Activated CD4-positive, alpha-beta T cell treated with anti-CD3 and anti-CD28 coated beads for 36 hours (primary cell): ENCODE measurements around the gene IMP4. TPM values are rescaled to one million over a fixed set of nuclear protein-coding genes. Genes with fewer than 3 reads are reported as not detected.

Experiments used
- ATAC-seq: fragments of 200-7000 bp; cut with Tn5 transposase; one replicate; pipeline ENCODE4 v1.10.0; 2021; ENCODE audit warnings: mild to moderate bottlenecking, moderate library complexity
- CTCF ChIA-PET: fragments of 350-600 bp; sonication (Branson Sonifier 250); formaldehyde crosslinking; loops from one replicate; lab custom pipeline; 2021; ENCODE audit warnings: antibody characterized with exemption; lab: Charles Lee
- POLR2A ChIA-PET: fragments of 350-600 bp; sonication (Branson Sonifier 250); formaldehyde crosslinking; loops from one replicate; lab custom pipeline; 2021; ENCODE audit warnings: antibody characterized with exemption, inconsistent platforms; lab: Charles Lee
- DNase-seq: peaks from one replicate; pipeline ENCODE4 v3.0.0-alpha.2; 2020
- H3K27ac Mint-ChIP-seq: one replicate; pipeline ENCODE4 v1.8.0; 2021; ENCODE audit warnings: mixed read lengths
- H3K27me3 Mint-ChIP-seq: one replicate; pipeline ENCODE4 v1.8.0; 2021; ENCODE audit warnings: mixed read lengths
- H3K36me3 Mint-ChIP-seq: one replicate; pipeline ENCODE4 v1.8.0; 2021; ENCODE audit warnings: low read depth, mixed read lengths
- H3K4me1 Mint-ChIP-seq: one replicate; pipeline ENCODE4 v1.8.0; 2021; ENCODE audit warnings: mixed read lengths
- H3K4me3 Mint-ChIP-seq: one replicate; pipeline ENCODE4 v1.8.0; 2021; ENCODE audit warnings: mild to moderate bottlenecking, moderate library complexity, mixed read lengths
- H3K9me3 Mint-ChIP-seq: one replicate; pipeline ENCODE4 v1.8.0; 2021; ENCODE audit warnings: low read depth, mixed read lengths
- intact Hi-C, 2 experiments: fragments of 100-400 bp; cut with DNase I in 1 of 2; cut with micrococcal nuclease in 1 of 2; formaldehyde crosslinking; loops; one replicate each; pipeline versions ENCODE4 v1.14.2 to v1.15.1; 2022 to 2024; cut with DNase I, micrococcal nuclease
- total RNA-seq, 2 experiments: library from RNA; stranded (reverse); gene quantifications; one replicate each; pipeline ENCODE4 v1.2.3, GENCODE V29; 2021

IMP4 gene
- total RNA-seq, 2 experiments from 2014 or later = 148 to 169 TPM

DNA sequence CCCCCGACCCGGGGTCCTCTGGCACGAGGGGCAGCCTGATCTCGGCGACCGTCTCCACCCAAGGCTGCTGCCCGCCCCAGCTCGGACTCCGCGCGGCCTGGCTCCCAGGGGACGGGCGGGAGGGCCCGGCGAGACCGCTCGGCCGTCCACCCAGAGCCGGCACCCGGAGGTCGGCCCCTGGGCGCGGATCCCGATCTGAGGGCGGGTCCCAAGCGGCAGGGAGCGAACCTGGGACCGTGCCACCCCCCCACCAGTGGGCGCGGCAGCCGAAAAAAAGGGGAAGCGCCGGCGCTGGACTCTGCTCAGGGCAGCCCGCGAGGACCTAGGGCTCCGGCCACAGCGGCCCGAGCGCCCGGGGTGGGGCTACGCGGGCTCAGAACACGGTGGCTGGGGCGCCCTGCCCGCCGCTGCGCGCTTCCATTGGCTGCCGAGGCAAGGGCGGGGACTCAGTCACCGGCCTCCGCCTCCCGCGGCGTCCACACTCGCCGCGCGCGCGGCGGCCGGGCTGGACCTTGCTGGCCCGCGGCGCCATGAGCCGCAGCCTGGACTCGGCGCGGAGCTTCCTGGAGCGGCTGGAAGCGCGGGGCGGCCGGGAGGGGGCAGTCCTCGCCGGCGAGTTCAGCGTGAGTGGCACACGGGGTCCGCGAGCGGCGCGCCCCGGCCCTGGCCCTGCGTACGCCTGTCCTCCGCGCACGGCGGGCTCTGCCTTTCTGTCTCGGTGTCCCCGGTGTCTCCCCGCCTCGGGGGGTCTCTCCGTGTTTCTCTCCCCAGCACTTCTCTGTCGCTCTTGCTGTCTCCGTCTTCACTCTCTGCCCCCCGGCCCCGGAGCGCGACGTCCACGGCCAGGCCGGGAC, 13.1 kb downstream of the IMP4 start, which contains the start of gene PTPN18:
TSS of gene PTPN18 (plus strand) at position 479 of the 854 bp plus-strand sequence. CDS start at position 531, 52 bp downstream.
- Mint-ChIP-seq H3K27me3 (no peaks in the 10 kb centered on the region), H3K27ac (peak within 1 kb of the TSS; percentile 43), H3K9me3 (peaks cover 2% of the 10 kb centered on the region), H3K36me3 (peaks cover 9% of the 10 kb centered on the region), H3K4me1 (peaks cover 8% of the 10 kb centered on the region), H3K4me3 (peak within 1 kb of the TSS; percentile 67)
- DNase-seq (peak; percentile 76), ATAC-seq (peak; percentile 96)
- intact Hi-C loops = loop anchor here (1.0 kb wide), 4 partner anchors 14 to 175 kb away; partner anchors contain the start of genes IMP4 (in 2 of the 2) and SMPD4 (in 1 of the 2)
- ChIA-PET POLR2A (no interaction called here), CTCF (interaction anchor here (1.3 kb wide), 2 partner anchors 17 to 21 kb away, joined by 3 read pairs; no protein-coding TSS in a partner anchor)

- H3K4me3 Mint-ChIP-seq = no peak overlapping the region
- no peak for ATAC-seq
- ChIA-PET CTCF (no interaction called here), POLR2A (no interaction called here)
- H3K27me3 Mint-ChIP-seq = no peaks in the 10 kb centered on the region
- no peak overlapping the region for H3K27ac Mint-ChIP-seq
- peaks cover 8% of the 10 kb centered on the region for H3K4me1 Mint-ChIP-seq
- peaks cover 7% of the 10 kb centered on the region for H3K36me3 Mint-ChIP-seq
- H3K9me3 Mint-ChIP-seq = peaks cover 2% of the 10 kb centered on the region
- intact Hi-C loops = no loop called here
- no peak for DNase-seq
These were observed 15.2 kb downstream of the IMP4 start for GRCh38 chr2:130357864-130358263.

DNA sequence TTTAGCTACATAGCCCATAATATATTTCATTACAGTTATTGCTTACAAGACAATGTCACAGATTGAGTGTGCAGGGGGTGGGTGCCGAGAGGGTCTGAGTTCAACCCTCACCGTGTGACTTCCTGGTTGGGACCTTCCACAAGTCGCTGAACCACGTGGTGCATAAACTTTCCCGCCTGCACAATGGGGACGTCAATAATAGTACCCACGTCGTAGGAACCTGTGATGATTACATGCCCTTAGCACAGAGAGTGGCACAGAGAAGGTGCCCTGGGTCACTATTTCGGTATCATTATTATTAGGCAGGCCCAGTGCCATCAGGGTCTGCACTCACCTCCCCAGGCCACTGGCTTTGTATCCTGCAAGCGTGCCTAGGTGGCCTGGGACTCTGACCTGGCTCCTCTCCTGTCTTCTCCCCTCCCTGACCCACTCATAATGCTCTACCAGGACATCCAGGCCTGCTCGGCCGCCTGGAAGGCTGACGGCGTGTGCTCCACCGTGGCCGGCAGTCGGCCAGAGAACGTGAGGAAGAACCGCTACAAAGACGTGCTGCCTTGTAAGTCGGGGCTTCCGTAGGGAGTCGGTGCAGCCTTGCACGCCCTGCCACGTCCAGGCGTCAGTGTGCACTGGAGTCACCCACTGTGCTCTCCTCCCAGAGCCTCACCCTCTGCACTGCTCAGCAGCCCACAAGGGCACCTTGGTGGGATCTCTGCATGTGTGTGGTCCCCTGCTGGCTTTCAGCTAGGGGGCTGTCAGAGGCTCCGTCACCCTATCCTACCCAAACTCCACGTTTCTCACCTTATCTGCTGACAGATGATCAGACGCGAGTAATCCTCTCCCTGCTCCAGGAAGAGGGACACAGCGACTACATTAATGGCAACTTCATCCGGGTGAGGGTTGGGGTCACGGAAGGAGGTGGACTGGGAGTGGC, 16.0 kb downstream of the IMP4 start:
- DNase-seq (no peak), ATAC-seq (no peak)
- Mint-ChIP-seq H3K9me3 (peaks cover 2% of the 10 kb centered on the region), H3K4me1 (peaks cover 8% of the 10 kb centered on the region), H3K4me3 (no peak overlapping the region), H3K27ac (no peak overlapping the region), H3K36me3 (peaks cover 6% of the 10 kb centered on the region), H3K27me3 (no peaks in the 10 kb centered on the region)
- POLR2A ChIA-PET = interaction anchor here (0.6 kb wide), 1 partner anchor 173 kb away, joined by 3 read pairs; no protein-coding TSS in a partner anchor
- CTCF ChIA-PET = no interaction called here
- intact Hi-C loops = no loop called here

GRCh38 chr2:130359466-130359865, 16.8 kb downstream of the IMP4 start:
- POLR2A ChIA-PET = no interaction called here
- intact Hi-C loops = no loop called here
- no peak for DNase-seq
- Mint-ChIP-seq H3K36me3 (peaks cover 6% of the 10 kb centered on the region), H3K9me3 (peaks cover 2% of the 10 kb centered on the region), H3K27ac (no peak overlapping the region), H3K27me3 (no peaks in the 10 kb centered on the region), H3K4me1 (peaks cover 6% of the 10 kb centered on the region), H3K4me3 (no peak overlapping the region)
- ATAC-seq = no peak
- CTCF ChIA-PET = no interaction called here

DNA sequence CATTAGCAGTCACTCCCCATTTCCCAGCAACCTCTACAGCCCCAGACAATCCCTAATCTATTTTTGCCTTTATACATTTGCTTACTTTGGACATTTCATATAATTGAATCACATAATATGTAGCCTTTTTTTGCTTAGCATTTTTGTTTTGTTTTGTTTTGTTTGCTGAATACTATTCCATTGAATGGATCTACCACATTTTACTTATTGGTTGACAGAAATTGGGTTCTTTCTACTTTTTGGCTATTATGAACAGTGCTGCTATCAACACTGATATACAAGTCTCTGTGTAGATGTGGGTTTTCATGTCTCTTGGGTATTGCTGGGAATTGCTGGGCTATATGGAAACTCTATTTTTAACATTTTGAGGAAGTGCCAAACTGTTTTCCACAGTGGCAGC, 20.8 kb downstream of the IMP4 start:
- DNase-seq (no peak), ATAC-seq (no peak)
- intact Hi-C loops = no loop called here
- H3K27me3 Mint-ChIP-seq = no peaks in the 10 kb centered on the region
- no peaks in the 10 kb centered on the region for H3K4me1 Mint-ChIP-seq
- no peak overlapping the region for H3K4me3 Mint-ChIP-seq
- peaks cover 2% of the 10 kb centered on the region for H3K9me3 Mint-ChIP-seq
- ChIA-PET CTCF (no interaction called here), POLR2A (no interaction called here)
- H3K36me3 Mint-ChIP-seq = peaks cover 6% of the 10 kb centered on the region
- no peak overlapping the region for H3K27ac Mint-ChIP-seq

- ATAC-seq = no peak
- ChIA-PET POLR2A (no interaction called here), CTCF (no interaction called here)
- no peak overlapping the region for H3K4me3 Mint-ChIP-seq
- H3K36me3 Mint-ChIP-seq = peaks cover 5% of the 10 kb centered on the region
- peaks cover 2% of the 10 kb centered on the region for H3K9me3 Mint-ChIP-seq
- H3K27ac Mint-ChIP-seq = no peak overlapping the region
- no peak for DNase-seq
- peaks cover 6% of the 10 kb centered on the region for H3K4me1 Mint-ChIP-seq
- no peaks in the 10 kb centered on the region for H3K27me3 Mint-ChIP-seq
- intact Hi-C loops = no loop called here
These were observed 22.4 kb downstream of the IMP4 start for GRCh38 chr2:130365075-130365474.

- ChIA-PET CTCF (no interaction called here), POLR2A (no interaction called here)
- H3K4me1 Mint-ChIP-seq = peaks cover 15% of the 10 kb centered on the region
- no peak for ATAC-seq
- no peak for DNase-seq
- peaks cover 11% of the 10 kb centered on the region for H3K36me3 Mint-ChIP-seq
- no peaks in the 10 kb centered on the region for H3K27me3 Mint-ChIP-seq
- H3K27ac Mint-ChIP-seq = no peak overlapping the region
- no peaks in the 10 kb centered on the region for H3K9me3 Mint-ChIP-seq
- H3K4me3 Mint-ChIP-seq = no peak overlapping the region
- intact Hi-C loops = no loop called here
These were observed 23.3 kb downstream of the IMP4 start for GRCh38 chr2:130365963-130366362.

- ChIA-PET POLR2A (no interaction called here), CTCF (no interaction called here)
- no peak overlapping the region for H3K4me3 Mint-ChIP-seq
- no peak overlapping the region for H3K27ac Mint-ChIP-seq
- H3K4me1 Mint-ChIP-seq = peaks cover 19% of the 10 kb centered on the region
- H3K27me3 Mint-ChIP-seq = no peaks in the 10 kb centered on the region
- ATAC-seq (no peak), DNase-seq (no peak)
- intact Hi-C loops = loop anchor here in 1 of 2 experiments (1.0 kb wide), 1 partner anchor 13 kb away; no protein-coding TSS in a partner anchor
- no peaks in the 10 kb centered on the region for H3K9me3 Mint-ChIP-seq
- H3K36me3 Mint-ChIP-seq = peaks cover 16% of the 10 kb centered on the region
These were observed 24.0 kb downstream of the IMP4 start for GRCh38 chr2:130366720-130367119.

GRCh38 chr2:130368786-130369185, 26.1 kb downstream of the IMP4 start:
- ATAC-seq (no peak), DNase-seq (no peak)
- H3K4me3 Mint-ChIP-seq = no peak overlapping the region
- H3K27ac Mint-ChIP-seq = no peak overlapping the region
- H3K4me1 Mint-ChIP-seq = peaks cover 27% of the 10 kb centered on the region
- intact Hi-C loops = no loop called here
- POLR2A ChIA-PET = no interaction called here
- H3K9me3 Mint-ChIP-seq = no peaks in the 10 kb centered on the region
- H3K27me3 Mint-ChIP-seq = no peaks in the 10 kb centered on the region
- CTCF ChIA-PET = interaction anchor here (1.0 kb wide), 1 partner anchor 36 kb away, joined by 3 read pairs; no protein-coding TSS in a partner anchor
- H3K36me3 Mint-ChIP-seq = peaks cover 23% of the 10 kb centered on the region

DNA sequence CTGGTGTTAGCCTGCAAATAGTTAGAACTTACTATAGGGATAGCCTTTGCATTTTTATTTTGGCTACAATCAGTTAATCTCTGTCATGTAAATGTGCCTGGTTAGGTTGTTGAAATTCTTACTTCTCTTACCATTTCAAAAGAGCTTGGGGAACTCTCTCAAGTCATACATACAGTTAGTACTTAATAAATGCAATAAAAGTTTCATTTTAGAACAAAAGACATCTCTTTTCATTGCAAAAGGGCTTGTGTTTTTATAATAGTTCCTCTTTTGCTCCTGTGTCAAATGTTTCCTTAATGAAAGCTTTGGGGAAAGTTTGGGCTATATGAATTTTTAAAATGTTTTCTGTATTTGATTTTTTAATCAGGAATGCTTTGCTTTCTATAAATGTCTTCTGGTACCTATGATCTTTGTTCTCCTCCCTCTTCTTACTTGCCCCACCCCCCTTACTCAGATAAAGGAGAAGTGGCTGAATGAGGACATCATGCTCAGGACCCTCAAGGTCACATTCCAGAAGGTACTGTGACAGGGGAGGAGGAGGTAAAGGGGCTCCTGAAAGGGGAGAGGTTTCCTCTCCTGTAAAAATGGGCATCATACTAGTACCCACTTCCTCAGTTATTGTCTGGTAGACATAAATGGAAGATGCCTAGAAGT, 26.7 kb downstream of the IMP4 start:
- no peaks in the 10 kb centered on the region for H3K27me3 Mint-ChIP-seq
- H3K4me1 Mint-ChIP-seq = peaks cover 33% of the 10 kb centered on the region
- no peak overlapping the region for H3K27ac Mint-ChIP-seq
- ChIA-PET CTCF (no interaction called here), POLR2A (no interaction called here)
- no peak overlapping the region for H3K4me3 Mint-ChIP-seq
- H3K9me3 Mint-ChIP-seq = no peaks in the 10 kb centered on the region
- peaks cover 26% of the 10 kb centered on the region for H3K36me3 Mint-ChIP-seq
- intact Hi-C loops = no loop called here
- no peak for DNase-seq
- no peak for ATAC-seq

DNA sequence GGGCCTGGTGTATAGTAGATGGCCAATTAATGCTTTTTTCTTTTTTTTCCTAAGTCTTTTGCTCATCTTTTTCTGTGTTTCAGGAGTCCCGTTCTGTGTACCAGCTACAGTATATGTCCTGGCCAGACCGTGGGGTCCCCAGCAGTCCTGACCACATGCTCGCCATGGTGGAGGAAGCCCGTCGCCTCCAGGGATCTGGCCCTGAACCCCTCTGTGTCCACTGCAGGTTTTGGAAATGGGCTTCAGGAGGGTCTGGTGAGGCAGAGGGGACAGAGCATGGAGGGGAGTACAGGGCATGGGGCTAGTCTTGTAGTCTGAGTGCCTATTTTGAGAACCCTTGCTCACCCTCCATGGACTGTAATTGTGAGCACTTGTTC, 27.3 kb downstream of the IMP4 start:
- POLR2A ChIA-PET = no interaction called here
- Mint-ChIP-seq H3K9me3 (no peaks in the 10 kb centered on the region), H3K36me3 (peaks cover 31% of the 10 kb centered on the region), H3K4me3 (no peak overlapping the region), H3K27me3 (no peaks in the 10 kb centered on the region), H3K27ac (peak overlapping the region; percentile 96), H3K4me1 (peaks cover 38% of the 10 kb centered on the region)
- CTCF ChIA-PET = no interaction called here
- no peak for DNase-seq
- ATAC-seq = no peak
- intact Hi-C loops = loop anchor here in 1 of 2 experiments (2.0 to 10.0 kb wide), 3 partner anchors 455 to 1125 kb away; partner anchors contain the start of genes FAM168B and MZT2A
